22Rv1 (cell line): Measurements from ENCODE around the gene ESYT2.

Experiments
- H3K27ac ChIP-seq: fragments of 450-650 bp; 2 replicates; pipeline ENCODE4 v1.5.1; 2017
- ZFX ChIP-seq: fragments of 450-650 bp; IDR thresholded peaks from 2 replicates; pipeline ENCODE4 v1.6.1; 2017; ENCODE audit warnings: antibody characterized with exemption, borderline replicate concordance
- TF ChIP-seq, protein P1 (sequence below): fragments of 450-650 bp; IDR thresholded peaks from 2 replicates; pipeline ENCODE4 v1.5.1; 2017; ENCODE audit warnings: mild to moderate bottlenecking

ESYT2 gene

DNA sequence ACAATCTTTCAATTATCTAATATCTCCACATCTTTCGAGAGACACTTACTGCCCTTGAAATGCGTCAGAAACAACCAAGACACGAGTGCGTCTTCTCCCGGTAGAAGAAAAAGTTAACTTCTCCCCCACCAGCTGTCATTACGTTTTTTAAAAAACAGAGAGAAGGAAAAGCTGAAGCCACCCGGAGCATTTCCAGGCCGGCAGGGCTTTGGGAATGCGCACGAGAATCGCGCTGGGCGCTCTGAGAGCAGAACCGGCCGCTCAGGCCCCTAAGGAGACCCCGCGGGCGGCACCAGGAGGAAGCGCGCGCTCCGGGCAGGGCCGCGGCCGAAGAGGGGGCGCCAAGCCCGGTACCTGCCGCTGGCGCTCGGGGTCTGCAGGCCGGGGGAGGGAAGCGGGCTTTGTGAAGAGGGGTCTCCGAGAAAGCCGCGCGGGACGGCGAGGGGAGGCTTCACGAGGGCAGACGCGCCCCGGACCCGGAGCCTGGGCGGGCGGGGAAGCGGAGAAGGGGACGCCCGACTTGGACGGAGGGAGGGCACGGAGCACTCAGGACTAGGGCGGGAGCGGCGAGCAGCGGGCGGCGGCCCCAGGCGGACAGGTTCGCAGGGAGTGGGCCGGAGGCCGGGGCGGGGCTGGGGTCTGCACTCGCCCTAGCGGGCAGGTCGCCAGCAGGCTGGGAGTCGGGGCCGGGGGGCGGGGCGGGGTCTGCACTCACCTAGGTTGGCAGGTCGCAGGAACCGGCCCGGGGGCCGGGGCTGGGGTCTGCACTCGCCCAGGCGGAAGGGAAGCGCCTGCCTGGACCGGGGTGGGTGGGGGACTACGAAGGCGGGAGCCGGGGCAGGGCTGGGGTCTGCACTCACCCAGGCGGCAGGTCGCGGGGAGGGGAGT, 932 bp downstream of the ESYT2 start:
- peak overlapping the region; percentile 88 for H3K27ac ChIP-seq
- TF ChIP-seq, protein P1, sequence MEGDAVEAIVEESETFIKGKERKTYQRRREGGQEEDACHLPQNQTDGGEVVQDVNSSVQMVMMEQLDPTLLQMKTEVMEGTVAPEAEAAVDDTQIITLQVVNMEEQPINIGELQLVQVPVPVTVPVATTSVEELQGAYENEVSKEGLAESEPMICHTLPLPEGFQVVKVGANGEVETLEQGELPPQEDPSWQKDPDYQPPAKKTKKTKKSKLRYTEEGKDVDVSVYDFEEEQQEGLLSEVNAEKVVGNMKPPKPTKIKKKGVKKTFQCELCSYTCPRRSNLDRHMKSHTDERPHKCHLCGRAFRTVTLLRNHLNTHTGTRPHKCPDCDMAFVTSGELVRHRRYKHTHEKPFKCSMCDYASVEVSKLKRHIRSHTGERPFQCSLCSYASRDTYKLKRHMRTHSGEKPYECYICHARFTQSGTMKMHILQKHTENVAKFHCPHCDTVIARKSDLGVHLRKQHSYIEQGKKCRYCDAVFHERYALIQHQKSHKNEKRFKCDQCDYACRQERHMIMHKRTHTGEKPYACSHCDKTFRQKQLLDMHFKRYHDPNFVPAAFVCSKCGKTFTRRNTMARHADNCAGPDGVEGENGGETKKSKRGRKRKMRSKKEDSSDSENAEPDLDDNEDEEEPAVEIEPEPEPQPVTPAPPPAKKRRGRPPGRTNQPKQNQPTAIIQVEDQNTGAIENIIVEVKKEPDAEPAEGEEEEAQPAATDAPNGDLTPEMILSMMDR: no peak
- TF ChIP-seq ZFX: no peak

DNA sequence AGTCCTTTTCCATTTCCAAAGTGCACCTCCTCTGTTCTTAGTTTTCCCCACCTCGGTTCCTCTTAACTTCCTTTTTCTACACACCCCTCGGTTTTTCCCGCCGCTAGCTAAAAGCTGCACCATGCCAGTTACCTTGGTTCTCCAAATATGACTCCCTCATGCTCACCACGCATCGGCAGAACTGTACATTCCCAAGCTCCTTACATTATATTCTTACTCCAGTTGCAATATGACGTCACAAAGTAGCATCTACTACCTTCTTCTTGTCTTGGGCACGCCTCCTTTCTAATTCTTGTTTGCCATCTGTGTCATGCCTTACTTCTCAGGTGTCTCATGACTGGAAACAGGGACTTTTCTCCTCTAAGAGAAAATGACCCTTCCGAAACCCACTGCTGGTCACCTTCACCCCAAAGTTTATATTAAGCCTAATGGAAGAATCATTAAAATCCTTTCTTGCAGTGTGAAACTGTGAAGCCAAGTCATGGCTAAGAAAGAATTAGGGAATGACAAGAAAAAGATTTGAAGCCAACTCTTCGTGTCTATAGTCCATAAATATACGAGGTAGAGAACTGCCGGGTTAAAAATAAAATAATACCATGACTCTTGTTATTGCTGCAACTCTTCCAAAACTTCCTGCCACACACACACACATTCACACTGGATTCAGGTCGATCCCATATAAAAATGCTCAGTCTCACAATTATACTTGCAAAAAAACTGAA, 1.7 kb downstream of the ESYT2 start:
- TF ChIP-seq, protein P1: no peak
- TF ChIP-seq ZFX: no peak
- peak overlapping the region; percentile 88; the same call in 1 of the 2 replicates for H3K27ac ChIP-seq

DNA sequence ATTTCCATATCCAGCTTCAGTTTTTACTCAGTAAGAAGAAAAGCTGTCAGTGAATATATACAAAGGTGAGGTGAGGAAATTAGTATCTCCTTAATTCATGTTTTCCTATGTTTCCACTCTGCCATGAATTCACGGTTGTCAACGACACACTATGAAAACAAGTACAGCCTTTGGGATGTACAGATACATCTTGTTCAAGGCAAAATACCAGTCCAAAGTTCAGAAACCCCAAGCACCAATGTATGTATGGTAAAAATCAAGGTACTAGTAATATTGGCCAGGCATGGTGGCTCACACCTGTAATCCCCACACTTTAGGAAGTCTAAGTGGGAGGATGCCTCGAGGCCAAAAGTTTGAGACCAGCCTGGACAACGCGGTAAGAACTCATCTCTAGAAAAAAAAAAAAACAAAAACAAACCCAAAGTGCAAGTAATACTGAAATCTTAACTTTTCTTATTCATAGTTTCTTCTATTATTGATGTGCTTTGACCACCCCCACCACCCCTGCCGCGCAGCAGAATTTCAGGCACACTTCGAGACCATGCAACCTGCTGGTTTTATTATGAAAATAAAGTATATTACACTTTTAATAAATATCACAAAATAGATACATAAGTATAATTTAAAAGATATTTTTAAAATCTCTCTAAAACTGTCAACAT, 3.5 kb downstream of the ESYT2 start:
- H3K27ac ChIP-seq: no peak overlapping the region
- TF ChIP-seq, protein P1: no peak
- no peak for TF ChIP-seq ZFX

DNA sequence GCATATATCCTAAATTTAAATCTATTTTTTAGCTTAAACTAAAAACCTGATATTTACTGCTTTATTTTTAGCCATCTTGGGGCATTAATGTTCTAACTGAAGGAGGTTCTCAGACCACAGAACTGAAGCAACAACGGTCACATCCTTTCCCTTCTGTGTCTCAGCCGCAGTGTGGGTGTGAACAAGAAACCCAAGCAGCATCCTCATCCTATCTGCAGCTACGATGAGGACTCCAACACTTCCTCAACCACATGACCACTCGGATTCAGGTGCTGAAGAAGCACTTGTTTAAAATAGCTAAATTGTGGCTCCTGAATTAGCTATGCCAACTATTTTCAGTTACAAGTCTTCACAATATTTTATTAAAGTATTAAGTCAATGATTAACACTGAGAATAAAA, 5.3 kb downstream of the ESYT2 start:
- TF ChIP-seq ZFX: no peak
- TF ChIP-seq, protein P1: no peak
- H3K27ac ChIP-seq: no peak overlapping the region

DNA sequence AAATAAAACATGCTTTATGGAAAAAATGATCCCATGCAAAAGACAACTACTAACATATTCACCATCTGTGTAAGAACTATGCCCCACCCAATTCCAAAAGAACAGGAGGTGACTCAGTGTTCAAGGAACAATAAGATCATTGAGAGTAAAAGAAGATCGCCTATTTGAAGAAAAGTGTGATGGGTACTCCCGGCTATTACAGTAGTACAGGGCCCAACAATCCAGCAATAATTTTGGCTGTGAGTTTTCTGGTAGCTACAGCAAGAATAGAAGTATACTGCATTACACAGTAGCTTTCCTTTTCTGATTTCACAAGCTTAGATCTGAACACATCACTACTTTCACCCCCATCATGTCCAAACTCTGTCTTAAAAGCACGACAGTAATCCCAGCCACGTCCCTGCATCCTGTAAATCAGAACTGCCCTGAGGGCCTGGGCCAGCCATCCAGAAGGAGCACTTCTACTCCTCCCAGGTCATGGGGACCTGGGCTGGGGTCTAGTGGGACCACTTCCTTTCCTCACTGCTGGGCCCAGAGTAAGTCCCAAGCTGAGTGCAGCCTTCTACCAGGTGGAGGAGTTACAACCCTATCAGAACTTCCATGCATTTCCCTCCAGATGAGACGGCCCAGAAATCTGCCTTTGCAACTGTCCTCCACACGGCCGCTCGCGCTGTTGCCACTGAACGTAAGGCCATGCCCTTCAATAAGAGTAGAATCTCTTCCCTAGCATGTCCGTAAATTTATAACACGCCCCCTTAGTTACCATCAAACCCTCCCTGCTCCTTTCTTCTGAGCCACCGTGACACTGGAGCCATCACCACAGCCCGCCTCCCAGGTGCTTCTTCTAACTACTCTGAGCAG, 7.9 kb downstream of the ESYT2 start:
- TF ChIP-seq, protein P1: no peak
- no peak for TF ChIP-seq ZFX
- H3K27ac ChIP-seq: peak overlapping the region; percentile 43

DNA sequence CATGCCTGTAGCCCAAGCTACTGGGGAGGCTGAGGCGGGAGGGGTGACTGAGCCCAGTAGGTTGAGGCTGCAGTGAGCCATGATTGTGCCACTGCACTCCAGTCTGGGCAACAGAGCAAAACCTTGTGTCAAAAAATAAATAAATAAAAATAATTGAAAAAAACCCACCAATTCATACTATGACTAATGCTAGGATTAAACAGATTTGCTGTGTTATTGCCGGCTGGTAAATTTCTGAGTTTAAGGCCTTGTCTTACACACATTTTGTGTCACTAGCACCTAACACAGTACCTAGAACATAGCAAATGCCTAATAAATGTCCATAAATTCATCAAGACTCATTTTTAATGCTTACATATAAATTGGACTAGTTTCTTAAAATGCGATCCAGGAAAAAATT, 8.7 kb downstream of the ESYT2 start:
- H3K27ac ChIP-seq: peak overlapping the region; percentile 43
- TF ChIP-seq, protein P1: no peak
